Measurements from ENCODE around the gene PCYT2.

Gene PCYT2

GRCh38 chr17:81851423-81851822 lies 59.8 kb downstream of the PCYT2 start:
- DNase-seq (ENCODE audit: low read depth) = no peak
